Loucy (cell line): Measurements from ENCODE around the gene PHRF1.

Experiments used
- H2AFZ ChIP-seq: fragments of 200-600 bp; sonication (generic); 2 replicates; pipeline ENCODE4 v1.6.0; 2016; ENCODE audit warnings: antibody characterized with exemption, mild to moderate bottlenecking, low read length, moderate library complexity
- H3F3A ChIP-seq: fragments of 200-600 bp; 2 replicates; pipeline ENCODE4 v1.6.0; 2016; ENCODE audit warnings: antibody characterized with exemption, low read depth, mild to moderate bottlenecking
- H3K27me3 ChIP-seq: fragments of 200-600 bp; sonication (generic); 2 replicates; pipeline ENCODE4 v1.6.1; 2014; ENCODE audit warnings: low read length, mild to moderate bottlenecking; ENCODE audit not compliant: insufficient read depth, poor library complexity, severe bottlenecking
- H3K36me3 ChIP-seq: fragments of 200-600 bp; sonication (generic); 2 replicates; pipeline ENCODE4 v1.6.1; 2016; ENCODE audit warnings: low read length; ENCODE audit not compliant: insufficient read depth
- H3K4me1 ChIP-seq: fragments of 200-600 bp; sonication (generic); 2 replicates; pipeline ENCODE4 v1.5.1; 2014; ENCODE audit warnings: low read length, mild to moderate bottlenecking; ENCODE audit not compliant: insufficient read depth, poor library complexity, severe bottlenecking
- H3K4me2 ChIP-seq: fragments of 200-600 bp; sonication (generic); 2 replicates; pipeline ENCODE4 v1.6.0; 2014; ENCODE audit warnings: antibody characterized with exemption, low read length, low read depth, mild to moderate bottlenecking; ENCODE audit not compliant: poor library complexity, severe bottlenecking
- H3K4me3 ChIP-seq: fragments of 200-600 bp; sonication (generic); 2 replicates; pipeline ENCODE4 v1.5.1; 2014; ENCODE audit warnings: low read length, mild to moderate bottlenecking, mixed read lengths; ENCODE audit not compliant: poor library complexity, severe bottlenecking
- H3K79me2 ChIP-seq: fragments of 200-600 bp; sonication (generic); 2 replicates; pipeline ENCODE4 v1.6.1; 2014; ENCODE audit warnings: low read length; ENCODE audit not compliant: insufficient read depth
- H3K9ac ChIP-seq: fragments of 200-600 bp; sonication (generic); 2 replicates; pipeline ENCODE4 v1.6.0; 2014; ENCODE audit warnings: mild to moderate bottlenecking, low read depth, low read length, moderate library complexity; ENCODE audit not compliant: poor library complexity, severe bottlenecking
- H3K9me2 ChIP-seq: fragments of 200-600 bp; sonication (generic); replicated peaks from 2 replicates; pipeline ENCODE4 v1.6.1; 2016; ENCODE audit warnings: low read depth, low read length, mixed read lengths
- H3K9me3 ChIP-seq: fragments of 200-600 bp; sonication (generic); 2 replicates; pipeline ENCODE4 v1.6.1; 2014; ENCODE audit warnings: mild to moderate bottlenecking, antibody characterized with exemption, low read length, low read depth; ENCODE audit not compliant: insufficient read depth
- H4K20me1 ChIP-seq: fragments of 200-600 bp; sonication (generic); 2 replicates; pipeline ENCODE4 v1.6.0; 2014; ENCODE audit warnings: antibody characterized with exemption, low read length, mild to moderate bottlenecking; ENCODE audit not compliant: insufficient read depth, poor library complexity, severe bottlenecking
- CTCF ChIP-seq: fragments of 200-600 bp; sonication (generic); conservative IDR thresholded peaks from 2 replicates; pipeline ENCODE4 v1.5.1; 2014; ENCODE audit warnings: mild to moderate bottlenecking, antibody characterized with exemption, low read length
- EZH2phosphoT487 ChIP-seq: fragments of 200-600 bp; IDR thresholded peaks from 2 replicates; pipeline ENCODE4 v1.6.1; 2018; ENCODE audit warnings: antibody characterized with exemption, mild to moderate bottlenecking, moderate library complexity, borderline replicate concordance

The PHRF1 gene

GRCh38 chr11:635945-636510 lies 59.8 kb downstream of the PHRF1 start:
- Histone ChIP-seq H3K79me2 (no peaks in the 10 kb centered on the region), H3K27me3 (no peaks in the 10 kb centered on the region), H3K4me3 (no peak overlapping the region), H2AFZ (no peak overlapping the region), H3K36me3 (no peaks in the 10 kb centered on the region), H3K9ac (no peak overlapping the region), H3F3A (no peaks in the 10 kb centered on the region), H3K9me2 (no peaks in the 10 kb centered on the region), H4K20me1 (no peaks in the 10 kb centered on the region), H3K9me3 (no peaks in the 10 kb centered on the region), H3K4me2 (no peak overlapping the region), H3K4me1 (no peaks in the 10 kb centered on the region)
- TF ChIP-seq EZH2phosphoT487 (no peak), CTCF (no peak)

- Histone ChIP-seq H3K4me2 (no peak within 1 kb of the TSS), H3K27me3 (no peaks in the 10 kb centered on the region), H3K79me2 (no peaks in the 10 kb centered on the region), H3K9me2 (no peaks in the 10 kb centered on the region), H4K20me1 (no peaks in the 10 kb centered on the region), H3K4me1 (no peaks in the 10 kb centered on the region), H3K9ac (no peak within 1 kb of the TSS), H2AFZ (no peak within 1 kb of the TSS), H3K9me3 (no peaks in the 10 kb centered on the region), H3K36me3 (no peaks in the 10 kb centered on the region; the same call in 1 of the 2 replicates), H3K4me3 (no peak within 1 kb of the TSS), H3F3A (no peaks in the 10 kb centered on the region)
- no peak for TF ChIP-seq EZH2phosphoT487
- no peak for TF ChIP-seq CTCF
Observed at GRCh38 chr11:636511-637332, 60.5 kb downstream of the PHRF1 start, which contains the start of gene DRD4. DRD4 (plus strand) TSS chr11:637269; CDS start chr11:637305, 36 bp downstream.

- no peaks in the 10 kb centered on the region for H3K27me3 ChIP-seq
- H3K9ac ChIP-seq, result no peak overlapping the region
- no peak overlapping the region for H2AFZ ChIP-seq
- no peak overlapping the region for H3K4me2 ChIP-seq
- H3K79me2 ChIP-seq, result no peaks in the 10 kb centered on the region
- no peaks in the 10 kb centered on the region; the same call in 1 of the 2 replicates for H3K36me3 ChIP-seq
- H3K9me2 ChIP-seq, result no peaks in the 10 kb centered on the region
- no peaks in the 10 kb centered on the region for H4K20me1 ChIP-seq
- no peaks in the 10 kb centered on the region for H3K9me3 ChIP-seq
- TF ChIP-seq EZH2phosphoT487 (no peak), CTCF (no peak)
- no peaks in the 10 kb centered on the region for H3K4me1 ChIP-seq
- no peaks in the 10 kb centered on the region for H3F3A ChIP-seq
- no peak overlapping the region for H3K4me3 ChIP-seq
Observed at GRCh38 chr11:637333-637592, 61.0 kb downstream of the PHRF1 start.
